GM23248 (cell line): Measurements from ENCODE around the gene PMPCA.

Source experiments
- EZH2 ChIP-seq: fragments of 200-600 bp; sonication (generic); IDR thresholded peaks from 2 replicates; pipeline ENCODE4 v1.6.1; 2018; ENCODE audit warnings: antibody characterized with exemption, mild to moderate bottlenecking; ENCODE audit not compliant: insufficient read depth, poor library complexity, severe bottlenecking
- EZH2phosphoT487 ChIP-seq: fragments of 200-600 bp; sonication (generic); IDR thresholded peaks from 2 replicates; pipeline ENCODE4 v1.6.1; 2018; ENCODE audit warnings: antibody characterized with exemption, moderate library complexity, mild to moderate bottlenecking, low read depth; ENCODE audit not compliant: insufficient read depth

DNA sequence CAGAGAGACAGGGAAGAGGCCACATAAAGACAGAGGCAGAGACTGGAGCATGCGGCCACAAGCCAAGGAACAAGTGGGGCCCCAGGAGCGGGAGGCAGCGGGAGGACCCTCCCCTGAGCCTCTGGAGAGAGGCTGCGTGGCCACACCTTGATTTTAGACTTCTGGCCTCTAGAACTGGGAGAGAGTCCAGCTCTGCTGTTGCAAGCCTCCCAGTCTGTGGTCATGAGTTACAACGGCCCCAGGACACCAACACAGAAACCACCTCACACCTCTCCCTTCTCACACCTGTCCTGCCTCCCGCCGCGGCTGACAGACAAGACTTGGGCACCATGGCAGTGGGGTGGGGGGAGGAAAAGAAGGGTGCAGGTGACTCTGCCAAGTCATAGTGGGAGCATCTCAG lies 27.0 kb downstream of the PMPCA start:
- no peak for TF ChIP-seq EZH2
- no peak for TF ChIP-seq EZH2phosphoT487
